ENCODE data around the gene TESPA1. TPM values are rescaled to one million over a fixed set of nuclear protein-coding genes. Genes with fewer than 3 reads are reported as not detected.

TESPA1 gene
- total and polyA plus RNA-seq, 2 of the 8 experiments (the other 6 are each of a cell fraction or from before 2014, with no cell fraction given): not detected

DNA sequence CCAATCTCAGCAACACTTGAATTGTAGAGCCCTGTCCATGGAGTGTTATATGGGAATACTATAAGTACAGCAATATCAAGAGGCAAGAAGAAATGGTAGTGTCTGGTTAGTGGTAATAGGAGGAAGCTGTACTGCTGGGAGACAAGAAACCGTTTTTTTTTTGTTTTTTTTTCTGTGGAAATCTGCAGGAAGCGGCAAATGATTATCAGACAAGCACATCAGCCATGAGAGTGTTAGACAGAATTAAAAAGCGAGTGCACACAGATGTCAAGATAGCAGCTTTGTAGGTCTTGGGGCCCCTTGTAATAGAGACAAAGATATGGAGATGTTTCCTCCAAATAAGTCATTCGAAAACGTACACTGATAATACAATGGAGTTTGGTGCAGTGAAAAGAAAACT lies 6.7 kb downstream of the TESPA1 start:
- Histone ChIP-seq H2AFZ (ENCODE audit: low read length) (no peak overlapping the region), H3K14ac (ENCODE audit: insufficient read length) (no peak overlapping the region), H2BK15ac (ENCODE audit: low read length) (no peak overlapping the region), H3K18ac (ENCODE audit: extremely low read depth, low read length) (no peak overlapping the region), H3K4me2 (ENCODE audit: insufficient read depth in 1 of 2, low read depth in 2 of 2, low read length in 2 of 2) (no peak overlapping the region), H3K9ac (replicated peaks in 1 of 4; ENCODE audit: extremely low read depth in 1 of 4, low read depth in 3 of 4, low read length in 3 of 4) (no peak overlapping the region), H3K56ac (replicated peaks; ENCODE audit: insufficient read length, low read depth, low read length) (no peak overlapping the region), H3K9me3 (ENCODE audit: insufficient read depth in 2 of 2, low read depth in 1 of 2, low read length in 1 of 2) (no peaks in the 10 kb centered on the region), H3K27me3 (replicated peaks in 1 of 4; ENCODE audit: control insufficient read depth in 3 of 4, extremely low read depth in 1 of 4, insufficient read depth in 3 of 4, low read length in 3 of 4) (no peaks in the 10 kb centered on the region), H4K8ac (ENCODE audit: extremely low read depth, insufficient read depth, low read length) (no peak overlapping the region), H3K23ac (ENCODE audit: insufficient read length) (no peak overlapping the region), H3K27ac (ENCODE audit: low read depth, low read length) (no peak overlapping the region), H3K4ac (replicated peaks; ENCODE audit: insufficient read length, low read depth, low read length) (no peak overlapping the region), H4K5ac (ENCODE audit: insufficient read length, low read depth, low read length) (no peak overlapping the region), H3K79me1 (ENCODE audit: low read depth, low read length) (no peaks in the 10 kb centered on the region), H3K23me2 (ENCODE audit: low read depth, low read length) (no peaks in the 10 kb centered on the region; the same call in 1 of the 2 replicates), H4K91ac (replicated peaks; ENCODE audit: insufficient read length, low read length) (no peak overlapping the region), H4K20me1 (replicated peaks in 1 of 2; ENCODE audit: control insufficient read depth in 1 of 2, insufficient read depth in 2 of 2, low read length in 2 of 2) (no peaks in the 10 kb centered on the region), H3K79me2 (ENCODE audit: control insufficient read depth in 1 of 2, insufficient read depth in 2 of 2, low read length in 2 of 2) (no peaks in the 10 kb centered on the region), H3K4me3 (ENCODE audit: extremely low read depth in 1 of 4, insufficient read depth in 2 of 4, low read depth in 3 of 4, low read length in 4 of 4) (no peak overlapping the region), H3K36me3 (ENCODE audit: control insufficient read depth in 2 of 4, insufficient read depth in 4 of 4, low read length in 3 of 4) (no peaks in the 10 kb centered on the region), H2BK12ac (ENCODE audit: low read depth, low read length) (no peak overlapping the region), H2BK20ac (ENCODE audit: low read length) (no peak overlapping the region), H2BK5ac (ENCODE audit: low read depth, low read length) (no peak overlapping the region), H2BK120ac (replicated peaks; ENCODE audit: low read depth, low read length) (no peak overlapping the region), H2AK5ac (ENCODE audit: low read depth, low read length) (no peak overlapping the region), H3K4me1 (replicated peaks in 1 of 4; ENCODE audit: control insufficient read depth in 3 of 4, insufficient read depth in 4 of 4, low read length in 3 of 4) (peaks cover 0 to 4% (median 1%) of the 10 kb centered on the region in 4 experiments; a peak in 1 of 7 replicates)
- DNase-seq (ENCODE audit: low read depth in 1 of 2, low spot score in 2 of 2) (no peak), FAIRE-seq (no peak)
- POLR2A ChIA-PET (ENCODE audit: partially characterized antibody): no interaction called here
- CTCF ChIA-PET (ENCODE audit: partially characterized antibody): interaction anchor here (0.9 to 6.6 kb wide), 4 partner anchors 15 to 96 kb away, joined by 3 to 39 read pairs (median 10); no protein-coding TSS in a partner anchor
- no peak for TF ChIP-seq GABPA (IDR thresholded peaks at IDR 0.05; ENCODE audit: borderline replicate concordance, insufficient read depth, low read length)
- no peak for TF ChIP-seq RNF2 (IDR thresholded peaks at IDR 0.05; ENCODE audit: borderline replicate concordance, low read depth, low read length, missing control alignments, poor library complexity, severe bottlenecking)
- no peak for TF ChIP-seq SAP30 (IDR thresholded peaks at IDR 0.05; ENCODE audit: insufficient read depth, insufficient replicate concordance, low read length)
- TF ChIP-seq EP300 (IDR thresholded peaks at IDR 0.05; ENCODE audit: borderline replicate concordance in 1 of 2, low read depth in 2 of 2, low read length in 2 of 2): no peak
- no peak for TF ChIP-seq TEAD4 (IDR thresholded peaks at IDR 0.05; ENCODE audit: low read depth, low read length)
- no peak for TF ChIP-seq CHD2 (IDR thresholded peaks at IDR 0.05; ENCODE audit: low read length)
- no peak for TF ChIP-seq NRF1 (IDR thresholded peaks at IDR 0.05; ENCODE audit: low read depth, low read length)
- TF ChIP-seq KDM1A (IDR thresholded peaks at IDR 0.05; ENCODE audit: borderline replicate concordance, low read length): no peak
- WGBS, 2 experiments (ENCODE audit: extremely low coverage in 1 of 2, insufficient coverage in 1 of 2, insufficient read length in 1 of 2, insufficient replicate concordance in 2 of 2, low coverage in 1 of 2, low lambda C conversion rate in 2 of 2, missing lambda C conversion rate in 1 of 2): 97% methylated on average over 5 of the region's 5 CpGs; no CpG with 5 or more reads in 1 of the 2 experiments
